Fibroblast of mammary gland (primary cell): ENCODE results near the gene TMEM151A.

Source experiments
- DNase-seq: peaks from one replicate; pipeline ENCODE4 v3.0.0-alpha.2; 2010; ENCODE audit warnings: low read depth
- H3K4me3 ChIP-seq: 2 replicates; pipeline ENCODE4 v1.5.1; 2011; ENCODE audit warnings: low read depth, mild to moderate bottlenecking, low read length, moderate library complexity; ENCODE audit not compliant: control insufficient read depth
- TF ChIP-seq, protein P1 (sequence below): conservative IDR thresholded peaks from 2 replicates; pipeline ENCODE4 v1.5.1; 2011; ENCODE audit warnings: low read depth, low read length, inconsistent platforms; ENCODE audit not compliant: control insufficient read depth, insufficient read depth

TMEM151A gene

DNA sequence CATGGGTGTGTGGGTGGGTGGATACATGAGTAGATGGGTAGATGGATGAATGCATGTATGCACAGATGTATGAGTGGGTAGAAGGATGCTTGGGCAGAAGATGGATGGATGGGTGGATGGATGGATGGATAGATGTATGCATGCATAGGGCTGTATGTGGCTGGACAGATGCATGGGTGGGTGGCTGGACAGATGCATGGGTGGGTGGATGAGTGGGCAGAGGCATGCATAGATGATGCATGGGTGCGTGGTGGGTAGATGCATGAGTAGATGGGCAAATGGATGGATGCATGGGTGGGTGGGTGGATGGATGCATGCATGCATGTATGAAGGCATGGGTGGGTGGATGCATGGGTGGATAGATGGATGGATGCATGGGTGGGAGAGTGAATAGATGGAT lies 32.0 kb downstream of the TMEM151A start:
- DNase-seq: no peak
- TF ChIP-seq, protein P1, sequence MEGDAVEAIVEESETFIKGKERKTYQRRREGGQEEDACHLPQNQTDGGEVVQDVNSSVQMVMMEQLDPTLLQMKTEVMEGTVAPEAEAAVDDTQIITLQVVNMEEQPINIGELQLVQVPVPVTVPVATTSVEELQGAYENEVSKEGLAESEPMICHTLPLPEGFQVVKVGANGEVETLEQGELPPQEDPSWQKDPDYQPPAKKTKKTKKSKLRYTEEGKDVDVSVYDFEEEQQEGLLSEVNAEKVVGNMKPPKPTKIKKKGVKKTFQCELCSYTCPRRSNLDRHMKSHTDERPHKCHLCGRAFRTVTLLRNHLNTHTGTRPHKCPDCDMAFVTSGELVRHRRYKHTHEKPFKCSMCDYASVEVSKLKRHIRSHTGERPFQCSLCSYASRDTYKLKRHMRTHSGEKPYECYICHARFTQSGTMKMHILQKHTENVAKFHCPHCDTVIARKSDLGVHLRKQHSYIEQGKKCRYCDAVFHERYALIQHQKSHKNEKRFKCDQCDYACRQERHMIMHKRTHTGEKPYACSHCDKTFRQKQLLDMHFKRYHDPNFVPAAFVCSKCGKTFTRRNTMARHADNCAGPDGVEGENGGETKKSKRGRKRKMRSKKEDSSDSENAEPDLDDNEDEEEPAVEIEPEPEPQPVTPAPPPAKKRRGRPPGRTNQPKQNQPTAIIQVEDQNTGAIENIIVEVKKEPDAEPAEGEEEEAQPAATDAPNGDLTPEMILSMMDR: no peak
- no peak overlapping the region for H3K4me3 ChIP-seq

DNA sequence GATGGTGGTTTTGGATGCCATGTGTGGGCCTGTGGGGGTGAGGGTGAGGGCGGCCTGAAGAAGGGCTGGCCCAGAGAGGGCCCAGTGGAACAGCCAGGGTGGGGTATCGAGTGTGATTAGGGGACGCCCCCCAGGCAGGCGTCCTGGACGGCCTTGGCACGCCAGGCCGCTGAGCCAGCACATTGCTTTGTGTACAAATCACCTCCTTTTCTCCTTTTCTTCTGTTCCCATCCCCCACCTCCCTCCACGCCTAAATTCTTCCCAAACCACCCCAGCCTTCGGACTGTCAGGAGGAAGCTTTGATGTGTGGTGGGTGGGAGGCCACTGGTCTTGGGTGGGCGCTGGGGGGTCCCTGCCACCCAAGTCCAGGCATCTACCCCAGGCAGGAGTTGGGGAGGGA lies 33.0 kb downstream of the TMEM151A start:
- TF ChIP-seq, protein P1: no peak
- no peak for DNase-seq

DNA sequence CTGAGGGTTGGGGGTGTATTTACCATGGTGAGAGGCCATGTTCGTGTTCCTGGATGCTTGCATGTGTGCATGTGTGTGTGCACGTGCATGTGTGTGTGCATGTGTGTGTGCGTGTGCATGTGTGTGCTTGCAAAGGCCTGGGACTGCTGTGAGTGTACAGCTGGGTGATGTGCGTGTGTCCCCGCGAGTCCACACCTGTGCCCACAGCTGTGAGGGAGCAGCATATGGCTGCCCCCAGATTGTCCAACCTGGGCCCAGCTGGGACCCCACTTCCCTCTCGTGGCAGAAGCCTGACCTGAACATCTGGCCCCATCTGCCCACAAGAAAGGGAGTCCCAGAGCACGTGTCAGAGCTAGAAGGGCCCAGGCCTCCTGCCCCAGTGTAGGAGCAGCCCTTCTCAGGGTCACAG lies 33.6 kb downstream of the TMEM151A start:
- DNase-seq: no peak
- TF ChIP-seq, protein P1: no peak
- H3K4me3 ChIP-seq: no peak overlapping the region

More for the DNA sequence above, 33.0 kb downstream of the TMEM151A start:
- no peak overlapping the region for H3K4me3 ChIP-seq

DNA sequence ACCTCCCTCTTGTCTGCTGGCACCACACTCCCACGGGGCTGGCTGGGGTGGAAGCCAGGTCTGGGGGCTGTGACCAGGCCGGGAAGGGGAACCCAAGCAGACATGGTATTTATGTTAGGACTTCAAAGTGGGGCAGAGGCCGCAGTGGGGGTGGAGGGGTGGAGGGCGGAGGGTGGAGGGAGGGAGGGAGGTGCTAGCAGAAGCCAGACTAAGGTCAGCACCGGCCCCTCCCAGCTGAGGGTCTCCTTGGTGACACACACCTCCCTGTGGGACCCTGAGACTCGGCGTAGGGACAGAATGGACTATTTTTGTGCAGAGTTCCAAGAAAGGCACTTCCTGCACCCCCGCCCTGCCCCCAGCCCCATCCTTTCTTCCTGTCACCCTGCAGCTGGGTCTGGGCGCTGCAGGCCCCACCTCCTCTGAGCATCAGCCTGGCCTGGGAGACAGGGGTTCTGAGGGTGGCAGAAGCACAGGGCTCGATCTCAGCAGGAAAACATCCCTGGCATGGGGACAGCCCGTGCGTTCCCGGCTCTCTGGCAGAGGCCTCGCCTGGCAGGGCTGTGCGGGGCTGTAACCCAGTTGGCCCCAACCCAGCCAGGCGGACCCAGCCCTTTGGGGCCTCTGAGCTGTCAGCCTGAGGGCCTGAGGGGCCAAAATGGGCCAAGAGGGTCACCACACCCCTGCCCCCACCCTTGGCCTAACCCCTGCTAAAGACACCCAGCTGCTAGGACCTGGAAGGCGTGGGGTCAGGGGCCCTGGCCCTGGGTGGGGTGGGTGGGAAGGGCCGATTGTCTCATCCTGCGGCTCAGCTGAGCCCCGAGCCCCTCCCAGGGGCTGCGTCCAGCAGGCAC lies 34.8 kb downstream of the TMEM151A start:
- peak; percentile 59 for DNase-seq
- no peak overlapping the region for H3K4me3 ChIP-seq

DNA sequence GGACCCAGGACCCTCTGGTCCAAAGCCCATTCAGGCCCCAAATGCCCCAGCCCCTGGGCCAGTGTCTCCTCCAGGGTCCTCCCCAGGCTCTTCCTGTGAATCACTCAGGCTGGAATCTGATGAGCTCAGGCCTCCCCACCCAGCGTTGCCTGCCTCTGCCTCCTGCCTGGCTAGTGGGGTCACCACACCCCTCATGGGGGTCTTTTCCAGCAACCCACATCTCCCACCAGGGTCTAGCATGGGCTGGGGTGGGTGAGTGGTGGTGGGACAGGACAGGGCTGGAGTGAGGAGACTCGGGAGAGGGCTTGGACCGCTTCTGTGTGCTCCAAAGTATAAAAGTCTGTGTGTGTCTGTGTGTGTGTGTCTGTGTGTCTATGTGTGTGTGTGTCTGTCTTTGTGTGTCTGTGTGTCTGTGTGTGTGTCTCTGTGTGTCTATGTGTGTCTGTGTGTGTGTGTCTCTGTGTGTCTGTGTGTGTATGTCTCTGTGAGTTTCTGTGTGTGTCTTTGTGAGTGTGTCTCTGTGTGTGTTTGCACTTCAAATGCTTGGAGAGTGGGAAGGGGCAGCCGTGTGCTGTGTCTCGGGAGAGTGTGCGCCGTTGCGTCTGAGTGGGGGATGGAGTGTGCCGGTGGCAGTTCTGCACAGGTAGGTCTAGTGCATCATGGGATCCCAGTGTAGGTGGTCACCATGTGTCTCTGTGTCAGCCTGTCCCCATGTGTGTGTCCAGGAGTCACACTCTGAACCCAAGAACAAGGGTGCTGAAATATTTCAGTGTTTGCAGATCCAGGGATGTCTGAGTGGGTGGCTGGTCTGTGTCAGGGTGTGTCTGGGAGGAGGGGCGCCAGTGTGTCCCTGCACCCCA lies 35.7 kb downstream of the TMEM151A start:
- TF ChIP-seq, protein P1: peak; percentile 9
- peak; percentile 67 for DNase-seq
- H3K4me3 ChIP-seq: no peak overlapping the region

More for the DNA sequence above, 34.8 kb downstream of the TMEM151A start:
- TF ChIP-seq, protein P1: no peak

DNA sequence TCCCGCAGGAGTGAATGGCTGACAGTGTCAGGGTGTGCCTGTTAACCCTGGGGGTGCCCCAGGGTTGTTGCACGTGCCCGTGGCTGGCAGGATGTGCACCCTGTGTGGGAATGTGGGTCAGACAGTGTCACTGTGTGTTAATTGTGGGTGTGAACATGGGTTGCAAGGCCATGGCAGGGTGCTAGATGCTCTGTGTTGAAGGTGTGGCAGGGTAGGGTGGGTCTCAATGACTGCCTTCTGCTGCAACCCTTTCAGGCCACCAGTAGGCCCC lies 36.3 kb downstream of the TMEM151A start:
- TF ChIP-seq, protein P1: no peak
- DNase-seq: no peak

More for the DNA sequence above, 36.3 kb downstream of the TMEM151A start:
- H3K4me3 ChIP-seq: no peak overlapping the region
